IPS-11a (cell line): ENCODE measurements around the gene ATF6.

Experiments
- H3K4me3 ChIP-seq: one replicate; pipeline ENCODE4 v1.5.1; 2013; ENCODE audit warnings: low read depth, low read length, control low read depth

Gene ATF6

GRCh38 chr1:161993576-161993975 lies 227.5 kb downstream of the ATF6 start:
- H3K4me3 ChIP-seq = no peak overlapping the region

GRCh38 chr1:161994175-161994668 lies 228.1 kb downstream of the ATF6 start:
- H3K4me3 ChIP-seq = no peak overlapping the region

DNA sequence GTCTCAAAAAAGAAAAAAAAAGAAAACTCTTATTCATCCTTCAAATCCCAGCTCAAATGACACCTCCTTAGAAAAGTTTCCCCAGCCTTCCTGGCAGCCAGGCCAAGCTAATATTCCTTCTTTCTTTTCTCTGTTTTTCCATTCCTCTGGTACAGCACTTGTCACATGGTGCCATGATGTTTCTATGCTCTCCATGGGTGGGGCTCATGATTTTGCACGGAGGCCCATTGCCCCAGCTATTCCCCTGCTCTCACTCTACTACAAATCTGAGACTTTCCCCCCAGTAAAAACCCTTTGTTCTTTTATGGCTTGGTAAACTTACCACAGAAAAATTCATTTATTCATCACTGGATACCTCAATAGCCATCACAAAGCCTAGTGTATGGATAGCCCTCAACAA lies 231.0 kb downstream of the ATF6 start:
- H3K4me3 ChIP-seq = no peak overlapping the region

DNA sequence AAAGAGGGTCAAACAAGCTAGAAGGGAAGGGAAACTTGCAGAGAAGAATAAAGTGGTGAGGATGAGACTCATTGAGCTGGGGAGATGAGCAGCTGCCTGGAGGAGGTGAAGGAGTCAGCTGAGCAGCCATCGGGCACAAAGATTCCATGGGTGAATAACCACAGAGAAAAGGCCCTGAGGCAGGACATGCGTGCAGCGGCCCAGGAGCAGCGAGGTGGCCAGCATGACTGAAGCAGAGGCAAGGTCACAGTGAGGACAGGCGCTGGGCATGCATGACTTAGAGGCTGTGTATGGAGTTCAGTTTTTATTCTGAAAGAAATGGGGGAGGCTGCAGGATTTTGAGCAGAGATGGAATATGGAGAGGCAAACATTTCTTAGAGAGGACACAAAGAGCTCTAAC lies 232.7 kb downstream of the ATF6 start:
- no peak overlapping the region for H3K4me3 ChIP-seq

- H3K4me3 ChIP-seq = no peak overlapping the region
Observed at GRCh38 chr1:161999301-162000052, 233.4 kb downstream of the ATF6 start.

- no peak overlapping the region for H3K4me3 ChIP-seq
Observed at GRCh38 chr1:162000053-162000420, 233.9 kb downstream of the ATF6 start.

GRCh38 chr1:162003061-162003829 lies 237.1 kb downstream of the ATF6 start:
- no peak overlapping the region for H3K4me3 ChIP-seq

DNA sequence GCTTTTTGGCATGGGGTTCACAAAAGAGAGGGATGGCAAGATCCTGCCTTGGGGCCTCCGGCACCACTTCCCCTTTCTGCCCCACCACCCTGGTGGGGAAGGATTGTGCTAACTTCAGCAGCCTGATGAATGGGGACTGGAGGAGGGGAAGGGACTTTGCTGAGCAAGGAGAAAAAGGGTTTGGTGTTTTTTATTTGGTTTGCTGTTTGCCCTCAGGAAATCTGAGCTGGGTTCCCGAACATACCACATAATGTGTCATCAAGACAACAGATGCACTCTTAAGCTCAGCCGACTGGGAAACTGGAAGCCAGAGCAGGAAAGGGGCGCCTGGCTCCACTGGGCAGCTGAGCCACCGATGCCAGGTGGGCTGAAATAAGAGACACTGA lies 237.7 kb downstream of the ATF6 start:
- H3K4me3 ChIP-seq = no peak overlapping the region

DNA sequence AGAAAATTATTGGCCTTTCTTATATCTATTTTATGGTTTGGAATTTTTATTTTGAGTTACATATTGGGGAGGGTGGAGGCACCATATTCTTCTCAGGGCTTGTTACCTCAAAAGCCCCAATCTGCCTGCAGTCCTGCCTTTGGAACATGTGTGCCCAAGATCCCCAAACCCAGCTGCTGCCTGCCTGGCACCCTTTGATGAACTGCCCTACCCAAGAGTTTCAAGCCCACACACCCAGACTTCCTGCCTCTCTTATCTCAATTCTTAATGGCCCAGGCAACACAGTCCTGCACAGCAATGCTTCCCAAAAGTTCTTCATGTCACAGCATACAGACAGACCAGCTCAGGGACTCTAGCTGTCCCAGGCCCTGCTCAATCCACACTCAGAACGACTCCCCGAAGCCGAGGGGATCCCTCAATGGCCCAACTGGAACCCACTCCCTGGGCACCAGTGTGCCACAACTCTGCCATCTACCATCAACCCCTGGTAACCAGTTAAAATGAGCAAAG lies 238.4 kb downstream of the ATF6 start:
- H3K4me3 ChIP-seq = no peak overlapping the region

- no peak overlapping the region for H3K4me3 ChIP-seq
Observed at GRCh38 chr1:162006081-162006480, 240.0 kb downstream of the ATF6 start.

- H3K4me3 ChIP-seq = no peak overlapping the region
Observed at GRCh38 chr1:162007466-162007865, 241.3 kb downstream of the ATF6 start.

- H3K4me3 ChIP-seq = no peak overlapping the region
Observed at GRCh38 chr1:162008799-162009198, 242.7 kb downstream of the ATF6 start.

DNA sequence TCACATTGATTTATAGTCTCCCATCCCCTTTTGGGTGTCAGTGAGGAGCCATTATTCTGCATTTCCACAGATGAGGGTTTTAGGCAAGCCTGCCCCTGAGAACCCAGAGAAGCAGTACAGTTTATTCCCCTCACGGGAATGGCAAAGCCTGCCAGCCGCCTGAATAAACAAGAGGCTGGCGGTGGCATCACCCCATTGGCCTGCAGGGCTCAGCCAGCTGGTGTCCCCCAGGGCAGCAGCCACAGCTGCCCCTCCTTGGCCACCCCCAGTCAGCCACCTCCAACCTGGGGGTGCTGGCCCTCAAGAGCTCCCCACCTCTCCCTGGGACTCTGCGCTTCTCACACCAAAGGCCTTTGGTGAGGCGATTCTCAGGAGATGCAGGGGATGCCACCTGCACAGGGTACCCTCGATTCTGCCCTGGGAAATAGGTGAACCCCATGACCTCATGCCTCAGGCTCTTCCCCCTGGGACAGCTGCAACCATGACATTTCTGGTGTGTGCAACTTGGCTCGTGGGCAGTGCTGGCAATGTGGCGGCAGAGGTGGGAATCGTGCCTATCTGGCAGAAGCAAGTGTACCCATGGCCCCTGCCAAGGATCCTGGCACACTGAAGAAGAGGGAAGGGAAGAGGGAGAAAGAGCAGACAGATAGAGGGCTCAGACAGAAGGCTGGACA lies 243.5 kb downstream of the ATF6 start:
- H3K4me3 ChIP-seq = no peak overlapping the region

GRCh38 chr1:162010175-162010506 lies 244.0 kb downstream of the ATF6 start:
- no peak overlapping the region for H3K4me3 ChIP-seq

DNA sequence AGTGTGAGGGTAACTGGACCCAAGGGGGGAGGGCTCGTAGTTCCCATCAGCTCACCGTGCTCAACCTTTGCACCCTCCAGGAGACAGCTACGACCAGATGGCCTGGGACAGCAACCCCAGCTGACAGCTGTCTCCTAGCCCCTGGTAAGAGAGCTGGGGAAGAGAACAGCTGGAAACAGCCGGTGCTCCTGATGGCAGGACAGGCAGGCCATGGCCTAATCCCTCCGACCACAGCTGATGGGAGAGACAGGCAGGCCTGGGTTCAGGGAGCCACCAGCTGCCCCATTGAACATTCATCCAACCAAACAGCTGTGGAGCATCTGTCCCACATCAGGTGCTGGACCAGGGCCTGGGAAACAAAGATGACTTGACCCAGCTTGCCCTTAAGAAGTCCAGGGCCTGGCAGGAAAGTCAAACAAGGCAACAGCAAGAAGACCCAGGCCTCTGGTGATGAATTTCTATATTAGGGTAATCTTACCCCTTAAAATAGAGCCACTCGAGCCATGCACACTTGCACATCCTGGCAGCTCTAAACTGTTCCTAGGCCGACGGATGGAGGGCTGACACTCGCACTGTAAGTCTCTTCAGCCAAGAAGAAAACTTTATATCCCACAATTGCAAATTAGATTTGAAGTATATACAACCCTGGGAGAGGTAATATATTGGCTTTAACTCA lies 245.4 kb downstream of the ATF6 start:
- no peak overlapping the region for H3K4me3 ChIP-seq

DNA sequence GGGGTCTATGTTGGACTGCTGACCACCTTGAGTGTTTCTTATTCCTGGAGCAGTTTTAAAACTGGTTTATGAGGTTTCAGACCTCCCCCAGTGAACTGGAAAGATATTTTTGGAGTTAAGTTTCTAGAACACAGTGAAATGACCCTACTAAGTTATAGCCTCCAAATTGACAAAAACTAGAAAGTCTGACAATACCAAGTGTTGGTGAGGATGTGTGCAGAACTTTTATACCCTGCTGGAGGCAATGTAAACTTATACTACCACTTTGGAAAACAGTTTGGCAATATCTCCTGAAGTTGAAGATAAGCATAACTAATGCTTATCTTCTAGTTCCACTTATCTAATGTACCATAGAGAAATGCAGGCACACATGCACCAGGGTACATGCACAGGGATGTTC lies 247.2 kb downstream of the ATF6 start:
- no peak overlapping the region for H3K4me3 ChIP-seq
